Peyer's patch (tissue), 4 donors: ENCODE results near the gene HDGF. TPM values are rescaled to one million over a fixed set of nuclear protein-coding genes. Genes with fewer than 3 reads are reported as not detected.
A peak's percentile ranks its signal among the peaks of the same experiment; 100 is the strongest.

ENCODE experiments used
- DNase-seq, 3 donors: peaks; one replicate each; pipeline ENCODE4 v3.0.0-alpha.2; 2017 to 2019
- H3K27ac ChIP-seq, 4 donors: fragments of 200-600 bp; sonication (generic); one replicate each; pipeline ENCODE4 v1.5.1; 2016 to 2019
- H3K27me3 ChIP-seq, 2 donors: fragments of 200-600 bp; sonication (generic); one replicate each; pipeline ENCODE4 v1.5.1; 2019
- H3K36me3 ChIP-seq, 3 donors: fragments of 200-600 bp; sonication (generic); one replicate each; pipeline ENCODE4 v1.5.1; 2016 to 2019
- H3K4me1 ChIP-seq, 4 donors: fragments of 200-600 bp; sonication (generic); one replicate each; pipeline ENCODE4 v1.5.1; 2016 to 2019
- H3K4me3 ChIP-seq, 4 donors: fragments of 200-600 bp; sonication (generic); 1 replicate in 3 of 4; 2 replicates in 1 of 4; pipeline ENCODE4 v1.5.1; 2016 to 2019; ENCODE audit warnings: mild to moderate bottlenecking in 1 of 4
- H3K9me3 ChIP-seq, 4 donors: fragments of 200-600 bp; sonication (generic); one replicate each; pipeline ENCODE4 v1.5.1; 2016 to 2019; ENCODE audit warnings: mild to moderate bottlenecking in 1 of 4
- POLR2A ChIP-seq, 2 donors: fragments of 450-650 bp; IDR thresholded peaks; one replicate each; pipeline ENCODE4 v1.5.1; 2017; ENCODE audit warnings: antibody characterized with exemption in 2 of 2, mild to moderate bottlenecking in 2 of 2, moderate library complexity in 2 of 2
- total RNA-seq, 4 donors: library from RNA; depleted of rRNA; stranded (reverse); fragments of >200 nt; gene quantifications; one replicate each; pipeline ENCODE4 v1.1.0, GENCODE V29; 2016
- TF ChIP-seq, protein P1 (sequence below), 6 experiments: fragments of 450-650 bp in 4 of 6; fragments of 200-600 bp in 2 of 6; sonication (generic) in 1 of 6; IDR thresholded peaks; one replicate each; pipeline ENCODE4 v1.5.1; 2017 to 2019; ENCODE audit warnings: antibody characterized with exemption in 6 of 6, mild to moderate bottlenecking in 3 of 6, moderate library complexity in 1 of 6

The HDGF gene
- total RNA-seq, 4 donors from 2014 or later: 234 to 309 (median 281) TPM

GRCh38 chr1:156781585-156782186 lies 30.2 kb upstream of the HDGF start:
- H3K27ac ChIP-seq: no peak overlapping the region
- no peak overlapping the region for H3K4me3 ChIP-seq
- TF ChIP-seq POLR2A (IDR thresholded peaks at IDR 0.05): no peak
- TF ChIP-seq, protein P1, sequence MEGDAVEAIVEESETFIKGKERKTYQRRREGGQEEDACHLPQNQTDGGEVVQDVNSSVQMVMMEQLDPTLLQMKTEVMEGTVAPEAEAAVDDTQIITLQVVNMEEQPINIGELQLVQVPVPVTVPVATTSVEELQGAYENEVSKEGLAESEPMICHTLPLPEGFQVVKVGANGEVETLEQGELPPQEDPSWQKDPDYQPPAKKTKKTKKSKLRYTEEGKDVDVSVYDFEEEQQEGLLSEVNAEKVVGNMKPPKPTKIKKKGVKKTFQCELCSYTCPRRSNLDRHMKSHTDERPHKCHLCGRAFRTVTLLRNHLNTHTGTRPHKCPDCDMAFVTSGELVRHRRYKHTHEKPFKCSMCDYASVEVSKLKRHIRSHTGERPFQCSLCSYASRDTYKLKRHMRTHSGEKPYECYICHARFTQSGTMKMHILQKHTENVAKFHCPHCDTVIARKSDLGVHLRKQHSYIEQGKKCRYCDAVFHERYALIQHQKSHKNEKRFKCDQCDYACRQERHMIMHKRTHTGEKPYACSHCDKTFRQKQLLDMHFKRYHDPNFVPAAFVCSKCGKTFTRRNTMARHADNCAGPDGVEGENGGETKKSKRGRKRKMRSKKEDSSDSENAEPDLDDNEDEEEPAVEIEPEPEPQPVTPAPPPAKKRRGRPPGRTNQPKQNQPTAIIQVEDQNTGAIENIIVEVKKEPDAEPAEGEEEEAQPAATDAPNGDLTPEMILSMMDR (IDR thresholded peaks at IDR 0.05): no peak
- H3K36me3 ChIP-seq: peaks cover 0 to 57% (median 0%) of the 10 kb centered on the region in 3 donors
- DNase-seq: peak in 1 of 3 donors; percentile 3
- H3K4me1 ChIP-seq: no peaks in the 10 kb centered on the region
- no peaks in the 10 kb centered on the region for H3K27me3 ChIP-seq
- no peaks in the 10 kb centered on the region for H3K9me3 ChIP-seq

- Histone ChIP-seq H3K27ac (no peak overlapping the region), H3K36me3 (peaks cover 0 to 17% (median 0%) of the 10 kb centered on the region in 3 donors), H3K4me1 (peaks cover 0 to 9% (median 0%) of the 10 kb centered on the region in 4 donors), H3K9me3 (no peaks in the 10 kb centered on the region), H3K4me3 (no peak overlapping the region), H3K27me3 (no peaks in the 10 kb centered on the region)
- TF ChIP-seq POLR2A (IDR thresholded peaks at IDR 0.05): no peak
- TF ChIP-seq, protein P1 (IDR thresholded peaks at IDR 0.05): no peak
- no peak for DNase-seq
Measured at GRCh38 chr1:156777573-156777972, 26.1 kb upstream of the HDGF start.

DNA sequence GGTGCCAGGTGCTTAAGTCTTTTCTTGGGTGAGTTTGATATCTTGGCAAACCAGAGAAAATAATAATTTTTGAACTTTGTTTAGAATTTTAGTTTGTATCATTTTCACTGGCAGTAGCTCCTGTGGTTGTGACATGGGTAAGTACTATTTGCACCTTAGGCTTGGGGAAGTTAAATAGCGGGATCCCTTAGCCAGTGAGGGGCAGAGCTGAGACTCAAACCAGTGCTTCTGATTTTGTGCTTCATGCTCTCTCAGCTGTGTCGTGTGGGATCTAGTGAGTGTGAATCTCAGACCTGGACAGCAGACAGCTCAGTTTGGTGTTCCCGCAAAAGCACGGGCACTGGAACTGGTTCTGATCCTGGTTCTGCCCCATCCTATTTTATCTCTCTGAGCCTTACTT lies 25.5 kb upstream of the HDGF start:
- TF ChIP-seq, protein P1 (IDR thresholded peaks at IDR 0.05): no peak
- no peak for TF ChIP-seq POLR2A (IDR thresholded peaks at IDR 0.05)
- DNase-seq: no peak
- Histone ChIP-seq H3K4me3 (no peak overlapping the region), H3K36me3 (peaks cover 0 to 10% (median 0%) of the 10 kb centered on the region in 3 donors), H3K27ac (no peak overlapping the region), H3K27me3 (no peaks in the 10 kb centered on the region), H3K4me1 (peaks cover 0 to 12% (median 0%) of the 10 kb centered on the region in 4 donors), H3K9me3 (no peaks in the 10 kb centered on the region)

DNA sequence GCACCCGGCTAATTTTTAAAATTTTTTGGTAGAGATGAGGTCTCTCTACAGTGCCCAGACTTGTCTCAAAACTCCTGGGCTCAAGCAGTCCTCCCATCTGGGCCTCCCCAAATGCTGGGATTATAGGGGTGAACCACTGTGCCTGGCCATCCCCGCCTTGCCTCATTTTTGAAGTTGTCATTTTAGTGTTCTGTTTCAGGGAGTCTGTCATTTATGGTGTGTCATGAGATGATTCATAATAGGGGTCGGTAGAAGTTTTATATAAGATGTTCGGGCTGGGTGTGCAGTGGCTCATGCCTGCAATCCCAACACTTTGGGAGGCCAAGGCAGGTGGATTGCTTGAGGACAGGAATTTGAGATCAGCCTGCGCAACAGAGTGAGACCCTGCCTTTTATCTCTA lies 24.3 kb upstream of the HDGF start:
- DNase-seq: no peak
- H3K4me1 ChIP-seq: peaks cover 0 to 17% (median 0%) of the 10 kb centered on the region in 4 donors

GRCh38 chr1:156773607-156774006 lies 22.1 kb upstream of the HDGF start:
- Histone ChIP-seq H3K27ac (no peak overlapping the region), H3K4me1 (peaks cover 0 to 37% (median 4%) of the 10 kb centered on the region in 4 donors), H3K9me3 (no peaks in the 10 kb centered on the region), H3K4me3 (no peak overlapping the region), H3K27me3 (no peaks in the 10 kb centered on the region), H3K36me3 (peaks cover 0 to 18% (median 0%) of the 10 kb centered on the region in 3 donors)
- DNase-seq: no peak
- no peak for TF ChIP-seq POLR2A (IDR thresholded peaks at IDR 0.05)
- TF ChIP-seq, protein P1 (IDR thresholded peaks at IDR 0.05): peak in 4 of 6 experiments; percentile 3 to 24 (median 13)

More for the DNA sequence above, 24.3 kb upstream of the HDGF start:
- Histone ChIP-seq H3K27ac (no peak overlapping the region), H3K4me3 (no peak overlapping the region), H3K9me3 (no peaks in the 10 kb centered on the region), H3K27me3 (no peaks in the 10 kb centered on the region), H3K36me3 (peaks cover 0 to 13% (median 0%) of the 10 kb centered on the region in 3 donors)
- no peak for TF ChIP-seq POLR2A (IDR thresholded peaks at IDR 0.05)
- TF ChIP-seq, protein P1 (IDR thresholded peaks at IDR 0.05): no peak
